Suppressor macrophage treated with lipopolysaccharide for 1 hour (primary cell): ENCODE data around the gene ADCK1.
"Not testable (repeated sequence)": the region's sequence is repeated elsewhere in the genome, so short reads cannot be mapped to it uniquely, and the experiment has no call there.

Experiments used
- DNase-seq, 3 donors: peaks; one replicate each; pipeline ENCODE4 v3.0.0-alpha.2; 2020 to 2022

Gene ADCK1

DNA sequence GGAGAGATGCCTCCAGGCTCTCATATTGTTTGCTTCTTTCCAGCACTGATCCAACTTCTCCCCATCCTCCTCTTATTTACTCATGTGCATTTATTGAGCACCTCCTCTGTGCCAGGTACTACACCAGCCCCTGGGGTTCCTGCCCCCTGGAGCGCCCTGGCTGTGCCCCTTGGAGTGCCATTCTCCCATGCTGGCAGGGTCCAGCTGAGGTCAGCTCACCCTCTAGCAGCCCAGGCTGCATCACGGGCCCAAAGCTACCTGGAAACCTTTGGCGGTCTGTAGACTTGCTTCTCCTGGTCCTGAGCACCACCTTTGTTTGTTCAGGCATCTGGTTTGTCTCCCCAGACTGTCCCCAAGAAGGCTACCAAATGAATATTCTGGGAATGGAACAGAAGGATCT lies 67.0 kb downstream of the ADCK1 start:
- no peak for DNase-seq

DNA sequence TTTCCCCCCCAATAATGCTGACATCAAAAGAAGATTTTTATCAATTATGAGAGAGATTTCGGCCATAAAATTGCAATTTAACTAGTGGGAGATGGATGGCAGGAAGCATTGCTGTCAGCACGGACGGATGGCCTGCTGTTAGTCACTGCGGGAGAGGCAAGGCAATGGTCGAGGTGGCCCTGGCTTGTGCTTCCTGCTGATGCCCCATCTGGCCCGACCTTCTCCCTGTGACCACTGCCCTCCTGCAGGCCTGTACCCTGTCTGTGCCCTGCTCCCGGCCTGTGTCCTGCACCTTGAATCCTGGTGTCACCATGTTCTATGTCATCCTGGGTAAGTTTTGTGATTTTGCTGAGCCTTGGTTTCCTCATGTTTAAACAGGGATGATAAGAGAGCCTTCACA lies 67.6 kb downstream of the ADCK1 start:
- DNase-seq = no peak

GRCh38 chr14:77868552-77869285 lies 68.8 kb downstream of the ADCK1 start:
- no peak for DNase-seq

DNA sequence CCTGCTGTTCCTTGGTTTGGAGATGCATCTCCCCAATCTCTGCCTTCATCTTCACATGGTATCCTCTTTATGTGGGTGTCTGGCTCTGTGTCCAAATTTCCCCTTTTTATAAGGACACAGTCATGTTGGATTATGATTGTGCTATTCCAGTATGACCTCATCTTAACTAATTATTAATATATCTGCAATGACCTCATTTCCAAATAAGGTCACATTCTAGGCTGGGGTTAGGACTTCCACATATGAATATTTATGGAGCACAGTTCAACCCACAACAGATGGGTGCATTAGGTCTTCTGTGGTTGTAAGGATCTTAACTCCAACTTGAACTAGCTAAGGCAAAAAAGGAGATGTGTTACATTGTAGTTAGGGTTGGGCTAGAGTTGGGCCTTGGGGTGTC lies 69.4 kb downstream of the ADCK1 start:
- peak; percentile 46 to 71 (median 57) for DNase-seq

- no peak for DNase-seq
These were observed 70.7 kb downstream of the ADCK1 start for GRCh38 chr14:77870646-77871045.

DNA sequence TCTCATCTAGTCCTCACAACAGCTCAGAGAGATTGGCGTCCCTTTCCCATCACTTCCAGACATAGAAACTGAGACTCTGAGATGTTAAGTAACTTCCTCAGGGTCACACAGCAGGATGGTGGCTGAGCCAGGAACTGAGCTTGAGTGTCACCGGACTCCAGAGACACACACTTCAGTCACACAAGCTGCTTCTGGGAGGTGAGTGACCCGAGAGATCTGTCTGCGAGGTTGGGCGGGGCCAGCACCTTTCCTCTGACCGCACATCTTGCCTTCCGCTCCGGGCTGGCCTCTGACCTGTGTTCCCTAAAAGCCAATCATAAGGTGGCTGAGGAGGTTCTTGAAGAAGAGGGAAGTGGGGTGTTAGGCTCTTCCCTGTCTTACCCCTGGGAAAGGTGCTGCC lies 72.2 kb downstream of the ADCK1 start:
- no peak for DNase-seq

DNA sequence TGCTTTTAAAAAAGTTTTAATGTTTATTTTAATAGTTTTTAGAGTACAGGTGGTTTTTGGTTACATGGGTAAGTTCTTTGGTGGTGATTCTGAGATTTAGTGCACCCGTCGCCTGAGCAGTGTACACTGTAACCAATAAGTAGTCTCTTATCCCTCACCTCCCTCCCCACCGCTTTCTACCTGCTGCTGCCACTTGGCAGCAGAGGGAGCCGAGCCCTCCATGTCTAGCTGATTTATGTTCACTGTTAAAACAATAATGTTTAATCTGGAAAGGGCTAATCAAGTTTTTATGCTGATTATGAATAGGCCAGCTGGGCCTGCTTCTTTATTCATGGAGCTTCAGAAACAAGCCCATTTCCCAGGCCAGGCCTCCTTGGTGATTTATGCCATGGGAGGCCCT lies 73.1 kb downstream of the ADCK1 start:
- DNase-seq = no peak

GRCh38 chr14:77878783-77879182 lies 78.9 kb downstream of the ADCK1 start:
- no peak for DNase-seq

- no peak for DNase-seq
These were observed 80.1 kb downstream of the ADCK1 start for GRCh38 chr14:77880056-77880455.

- no peak for DNase-seq
These were observed 82.2 kb downstream of the ADCK1 start for GRCh38 chr14:77882098-77882497.

- DNase-seq = peak; percentile 55 to 71 (median 60)
These were observed 82.7 kb downstream of the ADCK1 start for GRCh38 chr14:77882636-77883035.

GRCh38 chr14:77883131-77883846 lies 83.4 kb downstream of the ADCK1 start:
- DNase-seq = peak; percentile 30 to 50 (median 37)

GRCh38 chr14:77883847-77884238 lies 83.9 kb downstream of the ADCK1 start:
- no peak for DNase-seq

DNA sequence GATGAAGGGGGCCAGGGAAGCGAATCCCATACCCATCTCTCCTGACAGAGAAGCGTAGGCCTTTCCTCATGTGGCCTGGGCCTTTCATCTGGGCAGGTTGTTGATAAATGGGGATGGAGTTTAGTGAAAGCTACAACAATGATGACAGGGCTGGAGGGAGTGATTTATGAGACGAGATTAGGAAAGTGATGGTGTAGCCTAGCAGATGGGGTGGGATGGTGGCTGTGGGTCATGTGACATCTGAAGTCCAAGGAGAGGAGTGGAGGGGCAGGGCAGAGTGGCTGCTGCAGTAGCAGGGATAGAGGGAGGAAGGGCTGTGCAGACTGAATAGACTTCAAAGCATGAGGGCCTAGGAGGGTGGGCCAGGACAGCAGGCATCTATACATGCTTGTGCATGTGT lies 85.5 kb downstream of the ADCK1 start:
- DNase-seq = no peak

DNA sequence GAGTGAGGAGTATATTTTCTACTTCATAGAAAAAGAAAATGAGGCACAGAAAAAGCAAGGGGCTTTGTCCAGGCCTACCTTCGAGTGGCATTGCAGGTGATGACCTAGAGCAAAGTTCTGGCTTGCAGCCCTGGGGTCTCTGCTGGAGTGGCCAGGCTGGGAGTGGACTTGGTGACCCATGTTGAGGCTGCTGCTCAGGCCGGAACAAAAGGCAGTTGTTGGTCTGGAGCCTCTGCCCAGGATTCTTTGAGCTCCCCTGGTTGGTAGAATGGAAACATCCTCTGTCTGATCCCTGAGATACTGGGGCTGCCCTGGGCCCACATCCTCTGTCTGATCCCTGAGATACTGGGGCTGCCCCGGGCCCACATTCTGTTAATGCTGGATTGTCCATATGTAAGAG lies 86.1 kb downstream of the ADCK1 start:
- no peak for DNase-seq

- not testable (repeated sequence) for DNase-seq
These were observed 89.0 kb downstream of the ADCK1 start for GRCh38 chr14:77888903-77889302.

GRCh38 chr14:77889971-77890442 lies 90.1 kb downstream of the ADCK1 start:
- DNase-seq = peak; percentile 4 to 38 (median 19)

- DNase-seq = no peak
These were observed 91.0 kb downstream of the ADCK1 start for GRCh38 chr14:77890873-77891272.

DNA sequence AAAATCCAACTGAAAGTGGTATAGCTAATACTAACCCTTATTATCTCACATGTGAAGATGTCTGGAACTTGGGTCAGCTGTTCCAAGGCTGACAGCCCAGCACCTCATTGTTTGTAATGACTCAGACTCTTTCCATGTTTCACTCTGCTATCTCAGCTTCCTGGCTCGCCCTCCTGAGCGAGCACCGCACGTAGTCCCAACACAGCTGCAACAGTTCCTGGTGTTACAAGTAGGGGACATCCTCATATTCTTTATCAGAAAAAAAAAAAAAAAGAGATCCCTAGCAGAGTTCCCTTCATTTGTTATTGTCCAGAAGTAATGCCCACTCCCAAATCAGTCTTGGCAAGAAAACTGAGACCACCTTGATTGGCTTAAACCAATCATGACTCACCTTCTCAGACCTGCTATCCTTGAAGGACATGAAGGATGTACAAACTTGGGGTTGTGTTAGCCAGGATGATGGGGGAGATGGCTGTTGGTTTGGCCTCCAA lies 92.5 kb downstream of the ADCK1 start:
- no peak for DNase-seq

DNA sequence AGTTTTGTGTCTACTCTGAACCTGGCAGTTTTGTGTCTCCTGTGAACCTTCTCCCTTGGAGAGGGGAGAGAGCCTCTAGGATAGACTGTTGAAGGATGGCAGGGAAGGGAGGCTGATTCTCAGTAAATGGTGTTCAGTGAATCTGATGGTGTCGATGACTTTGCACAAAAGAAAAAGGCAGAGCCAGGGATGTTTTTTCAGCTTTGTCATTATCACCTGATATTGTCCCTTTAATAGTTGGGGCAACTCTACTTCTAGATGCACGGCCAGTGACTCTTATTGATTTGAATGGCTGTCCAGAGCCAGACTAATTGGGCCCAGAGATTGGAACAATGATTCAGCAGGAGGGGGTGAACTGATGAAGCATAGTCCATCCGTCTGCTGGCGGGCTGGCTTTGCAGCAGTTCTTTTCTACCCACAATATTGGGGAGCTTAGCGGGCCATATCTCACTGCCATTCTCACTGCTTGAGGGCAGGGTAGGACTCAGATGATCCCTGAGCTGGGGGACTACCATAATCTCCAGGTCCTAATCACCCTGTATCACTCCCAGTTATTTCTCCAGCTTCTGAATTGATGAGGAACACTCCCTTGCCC lies 93.1 kb downstream of the ADCK1 start:
- DNase-seq = no peak

- DNase-seq = no peak
These were observed 97.5 kb downstream of the ADCK1 start for GRCh38 chr14:77897374-77897773.

DNA sequence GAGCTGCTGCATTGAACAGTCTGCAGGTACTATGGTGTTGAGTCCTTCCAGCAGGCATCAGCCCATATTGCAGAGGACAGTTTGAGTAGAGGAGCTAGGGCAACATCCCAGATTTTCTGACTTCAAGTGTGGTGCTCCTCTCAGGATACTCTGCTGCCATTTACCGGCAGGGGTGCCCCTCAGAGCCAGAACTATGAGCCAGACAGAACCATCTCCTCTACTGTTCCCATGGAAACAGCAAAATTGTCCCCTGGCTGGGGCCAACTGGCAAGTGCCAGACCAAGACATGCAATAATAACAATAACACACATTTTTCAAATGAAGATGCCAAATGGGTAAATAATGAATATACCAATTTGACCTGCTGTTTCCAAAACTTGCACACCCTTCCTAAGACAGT lies 102.9 kb downstream of the ADCK1 start:
- DNase-seq = no peak

DNA sequence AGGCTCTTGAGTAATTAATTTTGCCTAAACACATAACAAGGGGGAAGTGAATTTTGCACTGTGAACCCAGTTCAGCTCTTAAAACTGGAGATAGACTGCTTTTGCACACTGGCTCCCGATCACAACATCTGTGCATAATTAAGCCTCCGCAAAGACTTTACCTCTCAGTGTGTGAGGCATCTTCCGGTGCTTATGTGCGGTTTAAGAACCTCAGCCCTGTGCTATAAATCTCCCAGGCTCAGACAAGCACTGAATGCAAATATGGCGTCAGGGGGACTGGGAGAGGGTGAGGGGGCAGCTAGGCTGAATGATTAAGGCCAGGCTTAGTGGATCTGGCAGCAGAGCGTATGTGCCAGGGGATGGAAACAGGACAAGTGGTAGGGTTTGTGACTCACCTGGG lies 103.3 kb downstream of the ADCK1 start:
- DNase-seq = no peak
